H1 (cell line): ENCODE data around the gene PIBF1.

Experiments used
- BCL11A ChIP-seq, 2 experiments: IDR thresholded peaks; one replicate each; pipeline ENCODE4 v1.6.1; 2011; ENCODE audit warnings: low read depth in 2 of 2, low read length in 2 of 2, mild to moderate bottlenecking in 2 of 2
- POLR2A ChIP-seq, 2 experiments: IDR thresholded peaks; 1 replicate in 1 of 2; 2 replicates in 1 of 2; pipeline ENCODE4 v1.6.1; 2011; ENCODE audit warnings: low read depth in 2 of 2, low read length in 2 of 2, mild to moderate bottlenecking in 2 of 2; ENCODE audit errors: control extremely low read depth in 1 of 2
- POLR2AphosphoS5 ChIP-seq: IDR thresholded peaks from 2 replicates; pipeline ENCODE4 v1.6.1; 2011; ENCODE audit warnings: low read depth, low read length
- SP1 ChIP-seq: IDR thresholded peaks from 2 replicates; pipeline ENCODE4 v1.6.1; 2011; ENCODE audit warnings: low read depth, low read length
- SP2 ChIP-seq: IDR thresholded peaks from 2 replicates; pipeline ENCODE4 v1.6.1; 2012; ENCODE audit warnings: mild to moderate bottlenecking, low read length, inconsistent platforms
- YY1 ChIP-seq: IDR thresholded peaks from 2 replicates; pipeline ENCODE4 v1.6.1; 2011; ENCODE audit warnings: low read depth, mild to moderate bottlenecking, low read length
- TF ChIP-seq, protein P1 (sequence below), 3 experiments: IDR thresholded peaks; 1 replicate in 2 of 3; 2 replicates in 1 of 3; pipeline versions ENCODE4 v1.5.1 to v1.6.1; 2011; ENCODE audit warnings: low read length in 3 of 3, mild to moderate bottlenecking in 3 of 3, inconsistent platforms in 2 of 3, low read depth in 1 of 3, moderate library complexity in 1 of 3; ENCODE audit not compliant: insufficient read depth in 1 of 3; ENCODE audit errors: control extremely low read depth in 1 of 3
- TF ChIP-seq, protein P2 (sequence below): IDR thresholded peaks from 2 replicates; pipeline ENCODE4 v1.6.1; 2012; ENCODE audit warnings: low read length, inconsistent platforms

DNA sequence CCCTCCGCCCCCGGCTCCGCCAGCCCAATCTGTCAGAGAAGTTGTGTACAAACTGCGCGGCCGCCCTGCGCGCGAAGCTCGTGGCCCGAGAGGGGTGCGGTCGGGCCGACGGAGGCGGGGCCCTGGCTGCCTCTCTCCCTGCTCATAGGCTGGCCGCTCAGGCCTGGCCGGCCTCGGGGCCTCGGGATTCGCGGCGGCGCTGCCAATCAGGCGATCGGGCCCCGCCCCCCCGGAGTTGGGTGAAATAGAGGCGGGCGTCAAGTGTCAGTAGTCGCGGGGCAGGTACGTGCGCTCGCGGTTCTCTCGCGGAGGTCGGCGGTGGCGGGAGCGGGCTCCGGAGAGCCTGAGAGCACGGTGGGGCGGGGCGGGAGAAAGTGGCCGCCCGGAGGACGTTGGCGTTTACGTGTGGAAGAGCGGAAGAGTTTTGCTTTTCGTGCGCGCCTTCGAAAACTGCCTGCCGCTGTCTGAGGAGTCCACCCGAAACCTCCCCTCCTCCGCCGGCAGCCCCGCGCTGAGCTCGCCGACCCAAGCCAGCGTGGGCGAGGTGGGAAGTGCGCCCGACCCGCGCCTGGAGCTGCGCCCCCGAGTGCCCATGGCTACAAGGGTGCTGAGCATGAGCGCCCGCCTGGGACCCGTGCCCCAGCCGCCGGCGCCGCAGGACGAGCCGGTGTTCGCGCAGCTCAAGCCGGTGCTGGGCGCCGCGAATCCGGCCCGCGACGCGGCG lies 277.0 kb downstream of the PIBF1 start, which contains the start of gene KLF5:
- TF ChIP-seq POLR2A (IDR thresholded peaks at IDR 0.05; ENCODE audit: control extremely low read depth in 1 of 2, low read depth in 2 of 2, low read length in 2 of 2) = peak in 1 of 2 experiments; percentile 59; a peak in 2 of 3 replicates
- TF ChIP-seq, protein P1, sequence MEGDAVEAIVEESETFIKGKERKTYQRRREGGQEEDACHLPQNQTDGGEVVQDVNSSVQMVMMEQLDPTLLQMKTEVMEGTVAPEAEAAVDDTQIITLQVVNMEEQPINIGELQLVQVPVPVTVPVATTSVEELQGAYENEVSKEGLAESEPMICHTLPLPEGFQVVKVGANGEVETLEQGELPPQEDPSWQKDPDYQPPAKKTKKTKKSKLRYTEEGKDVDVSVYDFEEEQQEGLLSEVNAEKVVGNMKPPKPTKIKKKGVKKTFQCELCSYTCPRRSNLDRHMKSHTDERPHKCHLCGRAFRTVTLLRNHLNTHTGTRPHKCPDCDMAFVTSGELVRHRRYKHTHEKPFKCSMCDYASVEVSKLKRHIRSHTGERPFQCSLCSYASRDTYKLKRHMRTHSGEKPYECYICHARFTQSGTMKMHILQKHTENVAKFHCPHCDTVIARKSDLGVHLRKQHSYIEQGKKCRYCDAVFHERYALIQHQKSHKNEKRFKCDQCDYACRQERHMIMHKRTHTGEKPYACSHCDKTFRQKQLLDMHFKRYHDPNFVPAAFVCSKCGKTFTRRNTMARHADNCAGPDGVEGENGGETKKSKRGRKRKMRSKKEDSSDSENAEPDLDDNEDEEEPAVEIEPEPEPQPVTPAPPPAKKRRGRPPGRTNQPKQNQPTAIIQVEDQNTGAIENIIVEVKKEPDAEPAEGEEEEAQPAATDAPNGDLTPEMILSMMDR (IDR thresholded peaks at IDR 0.05; ENCODE audit: control extremely low read depth in 1 of 3, insufficient read depth in 1 of 3, low read depth in 1 of 3, low read length in 3 of 3) = no peak
- peak; percentile 82 for TF ChIP-seq SP2
- TF ChIP-seq BCL11A (IDR thresholded peaks at IDR 0.05; ENCODE audit: low read depth in 2 of 2, low read length in 2 of 2) = no peak
- no peak for TF ChIP-seq POLR2AphosphoS5
- TF ChIP-seq SP1 = peak; percentile 95
- TF ChIP-seq, protein P2, sequence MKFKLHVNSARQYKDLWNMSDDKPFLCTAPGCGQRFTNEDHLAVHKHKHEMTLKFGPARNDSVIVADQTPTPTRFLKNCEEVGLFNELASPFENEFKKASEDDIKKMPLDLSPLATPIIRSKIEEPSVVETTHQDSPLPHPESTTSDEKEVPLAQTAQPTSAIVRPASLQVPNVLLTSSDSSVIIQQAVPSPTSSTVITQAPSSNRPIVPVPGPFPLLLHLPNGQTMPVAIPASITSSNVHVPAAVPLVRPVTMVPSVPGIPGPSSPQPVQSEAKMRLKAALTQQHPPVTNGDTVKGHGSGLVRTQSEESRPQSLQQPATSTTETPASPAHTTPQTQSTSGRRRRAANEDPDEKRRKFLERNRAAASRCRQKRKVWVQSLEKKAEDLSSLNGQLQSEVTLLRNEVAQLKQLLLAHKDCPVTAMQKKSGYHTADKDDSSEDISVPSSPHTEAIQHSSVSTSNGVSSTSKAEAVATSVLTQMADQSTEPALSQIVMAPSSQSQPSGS = no peak
- no peak for TF ChIP-seq YY1
